A549 (cell line): ENCODE results near the gene COX5B.

Source experiments
- BHLHE40 ChIP-seq: IDR thresholded peaks from 2 replicates; pipeline ENCODE4 v1.6.1; 2012; ENCODE audit warnings: low read depth, low read length, inconsistent platforms
- CEBPB ChIP-seq, 2 experiments: fragments of >200 bp in 1 of 2; sonication (Bioruptor Twin) in 1 of 2; formaldehyde crosslinking in 1 of 2; IDR thresholded peaks; 2 replicates each; pipeline ENCODE4 v1.6.1; 2012 to 2016
- CTCF ChIP-seq: fragments of >200 bp; sonication (Bioruptor Twin); formaldehyde crosslinking; IDR thresholded peaks from 3 replicates; pipeline ENCODE4 v1.5.1; 2016
- EHF ChIP-seq: fragments of 250-450 bp; sonication (Bioruptor Pico); IDR thresholded peaks from 2 replicates; pipeline ENCODE4 v1.5.0; 2020; ENCODE audit warnings: mild to moderate bottlenecking
- EP300 ChIP-seq, 2 experiments: fragments of >200 bp; sonication (Bioruptor Twin); formaldehyde crosslinking; IDR thresholded peaks; 2 replicates in 1 of 2; 3 replicates in 1 of 2; pipeline ENCODE4 v1.6.1; 2016 to 2017
- HOXB13 ChIP-seq: fragments of 250-450 bp; sonication (Bioruptor Pico); IDR thresholded peaks from 2 replicates; pipeline ENCODE4 v1.5.0; 2020; ENCODE audit warnings: low read depth, mild to moderate bottlenecking, moderate library complexity
- NR3C1 ChIP-seq: fragments of >200 bp; sonication (Bioruptor Twin); formaldehyde crosslinking; IDR thresholded peaks from 3 replicates; pipeline ENCODE4 v1.6.1; 2017
- POLR2A ChIP-seq: IDR thresholded peaks from 2 replicates; pipeline ENCODE4 v1.6.1; 2012; ENCODE audit warnings: mild to moderate bottlenecking, low read length
- SMC3 ChIP-seq: fragments of >200 bp; sonication (Bioruptor Twin); formaldehyde crosslinking; IDR thresholded peaks from 3 replicates; pipeline ENCODE4 v1.6.1; 2018; ENCODE audit warnings: inconsistent platforms
- SREBF2 ChIP-seq: fragments of 450-650 bp; IDR thresholded peaks from 2 replicates; pipeline ENCODE4 v1.6.1; 2014; ENCODE audit warnings: mild to moderate bottlenecking, moderate library complexity
- USF2 ChIP-seq: fragments of 450-650 bp; IDR thresholded peaks from 2 replicates; pipeline ENCODE4 v1.6.1; 2014; ENCODE audit warnings: antibody characterized with exemption
- ZFP36 ChIP-seq: fragments of 450-650 bp; IDR thresholded peaks from 2 replicates; pipeline ENCODE4 v1.6.1; 2014; ENCODE audit warnings: borderline replicate concordance; ENCODE audit not compliant: partially characterized antibody

GRCh38 chr2:97688062-97688827 lies 42.4 kb downstream of the COX5B start:
- TF ChIP-seq BHLHE40, result no peak
- TF ChIP-seq CTCF, result no peak
- no peak for TF ChIP-seq POLR2A
- no peak for TF ChIP-seq HOXB13 (CRISPR knock-in tag)
- no peak for TF ChIP-seq SMC3
- no peak for TF ChIP-seq USF2
- TF ChIP-seq EP300 (IDR thresholded peaks at IDR 0.05), result no peak
- TF ChIP-seq ZFP36, result no peak
- TF ChIP-seq SREBF2, result no peak
- no peak for TF ChIP-seq NR3C1
- TF ChIP-seq CEBPB (IDR thresholded peaks at IDR 0.05), result no peak
- no peak for TF ChIP-seq EHF (CRISPR knock-in tag)
